Activated CD8-positive, alpha-beta memory T cell treated with anti-CD3 and anti-CD28 coated beads for 48 hours (primary cell): ENCODE data around the gene GPR107.
A peak's percentile ranks its signal among the peaks of the same experiment; 100 is the strongest.

ENCODE experiments used
- DNase-seq, 3 experiments: peaks; one replicate each; pipeline ENCODE4 v3.0.0-alpha.2; 2020; ENCODE audit warnings: low read depth in 2 of 3, low spot score in 2 of 3

Gene GPR107

DNA sequence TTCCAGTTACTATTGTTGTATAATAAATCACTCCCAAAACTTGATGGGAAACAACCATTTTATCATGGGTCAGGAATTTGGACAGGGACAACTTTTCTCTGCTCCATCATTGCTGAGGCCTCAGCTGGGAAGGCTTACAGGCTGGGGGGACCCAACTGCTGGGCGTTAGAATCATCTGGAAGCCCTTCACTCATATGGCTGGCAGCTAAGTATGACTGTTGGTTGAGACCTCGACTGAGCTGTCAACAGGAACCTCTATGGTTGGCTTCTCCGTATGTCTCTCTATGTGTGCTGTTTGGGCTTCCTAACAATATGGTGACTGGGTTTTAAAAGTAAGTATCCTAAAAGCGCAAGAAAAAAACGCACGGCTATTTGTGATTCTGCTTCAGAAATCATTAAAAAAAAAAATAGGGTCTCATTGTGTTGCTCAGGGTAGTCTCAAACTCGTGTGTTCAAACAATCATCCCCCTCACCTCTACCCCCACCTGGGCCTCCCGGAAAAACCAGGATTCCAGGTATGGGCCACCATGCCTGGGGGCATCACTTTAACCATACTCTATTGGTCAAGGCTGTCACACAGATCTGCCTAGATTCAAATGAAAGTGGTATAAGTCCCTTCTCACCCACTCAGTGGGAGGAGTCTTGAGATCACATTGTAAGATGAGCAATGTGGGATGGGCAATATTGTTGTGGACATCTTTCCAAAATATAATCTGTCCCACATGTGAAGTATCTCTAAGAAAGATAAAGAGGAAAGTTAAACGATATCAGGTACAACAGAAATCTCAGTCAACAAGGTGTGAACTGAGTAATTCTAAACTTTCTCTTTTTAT is 26.0 kb upstream of the GPR107 start:
- no peak for DNase-seq

DNA sequence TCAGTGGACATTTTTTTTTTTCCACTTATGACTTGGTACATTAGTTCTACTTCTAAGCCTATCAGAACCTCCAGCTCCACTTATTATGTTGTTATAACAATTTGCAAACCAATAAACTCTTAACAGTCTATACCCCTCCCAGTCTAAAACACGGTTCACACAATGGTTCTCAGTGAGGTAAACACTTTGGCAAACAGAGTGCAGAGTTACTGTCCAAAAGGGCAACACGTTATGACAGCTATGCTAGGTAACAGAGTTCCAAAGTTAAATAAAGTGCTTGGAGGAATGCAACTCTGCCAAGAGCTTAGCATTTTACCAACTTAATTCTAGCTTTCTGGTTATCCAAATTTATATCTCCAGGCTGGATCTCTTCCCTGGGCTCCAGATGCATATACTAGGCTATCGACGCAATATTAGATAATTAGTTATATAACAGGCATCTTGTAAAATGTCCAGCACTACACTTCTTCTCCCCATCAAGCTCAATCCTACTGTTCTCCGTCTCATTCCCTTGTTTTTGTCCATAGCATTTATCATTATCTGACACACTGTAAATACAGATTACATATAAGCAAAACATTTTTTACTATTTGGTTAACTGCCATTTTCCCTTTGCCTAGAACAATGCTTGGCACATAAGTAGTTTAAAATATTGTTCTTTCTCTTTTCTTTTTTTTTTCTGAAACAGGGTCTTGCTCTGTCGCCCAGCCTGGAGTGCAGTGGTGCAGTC is 25.0 kb upstream of the GPR107 start:
- DNase-seq: no peak

- DNase-seq: no peak
Observed at GRCh38 chr9:130029223-130029973, 24.3 kb upstream of the GPR107 start.

DNA sequence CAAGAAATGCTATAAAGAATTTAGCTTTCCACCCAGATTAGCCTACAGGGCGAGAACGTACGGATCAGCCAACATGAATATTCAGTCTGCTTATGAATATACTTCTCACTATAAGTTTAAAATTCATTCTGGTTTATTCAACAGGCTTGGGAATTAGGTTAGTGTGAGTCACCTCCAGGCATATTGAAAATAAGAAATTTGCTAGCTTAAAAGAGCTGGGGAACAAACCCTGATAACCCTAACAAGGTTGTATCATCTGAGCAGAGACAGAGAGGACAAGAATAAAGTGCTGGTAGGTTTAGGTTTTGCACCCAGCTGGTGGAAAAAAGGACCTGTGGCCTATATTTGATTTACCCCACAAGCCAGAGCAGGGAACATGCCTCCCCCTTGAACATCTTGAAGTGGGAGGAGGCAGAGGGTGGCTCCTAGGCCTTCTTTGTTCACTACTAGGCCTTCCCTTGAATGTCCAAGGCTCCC is 23.0 kb upstream of the GPR107 start:
- no peak for DNase-seq

GRCh38 chr9:130034570-130034969 is 19.1 kb upstream of the GPR107 start:
- no peak for DNase-seq

GRCh38 chr9:130036099-130036498 is 17.6 kb upstream of the GPR107 start:
- no peak for DNase-seq

DNA sequence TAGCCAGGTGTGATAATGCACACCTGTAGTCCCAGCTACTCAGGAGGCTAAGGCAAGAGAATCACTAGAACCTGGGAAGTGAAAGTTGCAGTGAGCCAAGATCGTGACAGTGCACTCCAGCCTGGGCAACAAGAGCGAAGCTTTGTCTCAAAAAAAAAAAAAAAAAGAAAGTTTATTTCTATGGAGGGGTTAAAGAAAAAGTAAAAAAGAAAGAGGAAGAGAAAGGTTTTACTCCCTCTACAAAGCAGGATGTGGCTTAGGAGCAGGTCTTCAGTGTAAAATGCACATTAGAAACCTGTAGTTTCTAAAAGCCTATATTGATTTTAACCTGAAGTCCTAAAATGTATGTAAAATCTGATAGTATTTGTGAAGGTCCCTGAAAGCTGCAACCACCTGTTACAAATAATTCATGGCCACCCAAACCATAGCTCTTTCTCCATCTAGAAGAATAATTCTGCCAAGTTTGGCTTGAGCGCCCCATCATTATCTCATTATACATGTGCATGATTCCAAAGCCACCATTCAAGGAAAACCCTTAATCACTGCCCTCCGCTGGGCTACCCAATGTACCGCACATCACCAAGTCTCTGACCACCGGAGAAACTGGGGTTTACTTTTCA is 14.1 kb upstream of the GPR107 start:
- no peak for DNase-seq

- no peak for DNase-seq
Observed at GRCh38 chr9:130040984-130041647, 12.6 kb upstream of the GPR107 start.

- no peak for DNase-seq
Observed at GRCh38 chr9:130041648-130042405, 11.9 kb upstream of the GPR107 start.

GRCh38 chr9:130042406-130042884 is 11.3 kb upstream of the GPR107 start:
- no peak for DNase-seq

DNA sequence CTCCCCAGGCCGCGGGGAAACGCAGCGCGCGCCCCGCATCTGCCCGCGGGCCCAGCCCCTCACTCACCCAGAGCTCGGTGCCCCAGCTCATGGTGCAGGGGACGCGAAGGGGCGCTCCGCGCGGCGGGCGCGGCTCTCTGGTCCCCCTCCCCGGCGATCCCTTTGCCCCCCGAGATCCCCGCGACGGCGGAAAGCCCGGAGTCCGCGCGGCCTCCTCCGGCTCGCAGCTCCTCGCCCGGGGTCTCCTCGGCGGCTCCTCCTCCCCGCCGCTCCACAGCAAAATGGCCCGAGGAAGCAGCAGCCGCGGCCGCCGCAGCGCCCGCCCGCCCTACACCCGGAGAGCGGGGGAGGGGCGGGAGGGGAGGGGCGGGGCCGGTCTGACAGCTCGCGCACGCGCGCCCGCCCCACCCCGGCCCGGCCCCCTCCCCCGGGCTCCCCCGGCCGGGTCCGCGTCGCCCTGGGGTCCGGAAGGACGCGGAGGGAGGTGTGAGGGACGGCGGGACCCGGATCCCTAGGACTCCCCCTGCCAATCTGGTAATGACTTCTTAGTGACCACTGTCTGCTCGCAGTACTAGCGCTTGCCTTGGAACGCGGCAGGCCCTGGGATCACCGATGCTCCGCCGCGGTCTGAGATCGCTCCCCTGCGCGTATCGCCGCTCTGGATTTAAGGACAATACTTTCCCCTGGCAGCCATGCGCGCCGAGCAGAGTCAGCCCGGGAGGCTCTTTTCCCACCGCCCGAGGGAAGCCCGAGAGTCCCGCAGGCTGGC is 10.6 kb upstream of the GPR107 start, which contains the start of gene FNBP1:
Gene FNBP1, minus strand, starts transcription at position 305 of the 769 bp plus-strand sequence. Its CDS starts 214 bp downstream, at position 91.
- DNase-seq: peak; percentile 47 to 69 (median 62)

- no peak for DNase-seq
Observed at GRCh38 chr9:130043654-130044623, 9.8 kb upstream of the GPR107 start.

- no peak for DNase-seq
Observed at GRCh38 chr9:130045725-130046450, 7.8 kb upstream of the GPR107 start.

- no peak for DNase-seq
Observed at GRCh38 chr9:130049431-130050210, 4.1 kb upstream of the GPR107 start.

GRCh38 chr9:130050462-130050861 is 3.2 kb upstream of the GPR107 start:
- DNase-seq: no peak

DNA sequence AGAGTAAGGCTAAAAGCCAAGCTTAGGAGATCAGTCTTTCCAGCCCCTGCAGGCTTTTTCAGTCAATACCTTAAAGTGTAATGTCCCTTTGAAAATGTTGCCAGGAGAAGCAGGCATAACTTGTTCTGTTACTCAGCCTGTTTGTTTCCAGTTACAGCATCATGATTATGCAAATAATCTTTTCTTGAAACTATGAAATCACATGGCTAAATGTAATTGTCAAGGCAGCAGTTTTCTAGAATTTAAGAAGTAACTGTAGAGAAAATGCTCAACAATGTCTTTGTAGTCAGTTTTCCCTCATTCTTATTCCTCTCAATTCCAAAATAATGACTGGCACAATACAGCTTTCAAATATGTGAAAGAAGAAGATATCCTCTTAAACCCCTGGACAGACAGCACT is 1.9 kb upstream of the GPR107 start:
- no peak for DNase-seq
